HG03378 (cell line): ENCODE data around the gene SH3BP5L.

Experiments used
- ATAC-seq: cut with Tn5 transposase; IDR thresholded peaks from one replicate; pipeline ENCODE4 v1.9.1; 2021; ENCODE audit warnings: mild to moderate bottlenecking, moderate library complexity; ENCODE audit not compliant: unreplicated experiment

Gene SH3BP5L

DNA sequence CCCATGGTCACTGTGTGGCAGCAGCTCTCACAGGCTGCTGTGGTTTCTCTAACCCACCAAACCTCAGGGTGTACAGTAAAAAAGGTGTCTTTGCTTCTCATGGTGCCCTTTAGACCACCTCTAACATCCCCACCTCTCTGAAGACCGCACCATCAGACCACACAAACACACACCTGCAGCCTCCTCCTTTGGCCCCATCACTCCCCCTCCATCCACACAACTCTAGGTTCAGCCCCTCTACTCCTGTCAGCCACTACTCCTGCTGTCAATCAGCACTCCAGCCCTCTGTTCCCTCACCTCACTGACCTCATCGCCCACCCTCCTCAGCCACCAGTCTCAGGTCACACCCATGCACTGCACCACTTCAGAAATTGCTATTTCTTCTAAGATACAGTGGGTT lies 25.7 kb upstream of the SH3BP5L start:
- ATAC-seq: no peak

DNA sequence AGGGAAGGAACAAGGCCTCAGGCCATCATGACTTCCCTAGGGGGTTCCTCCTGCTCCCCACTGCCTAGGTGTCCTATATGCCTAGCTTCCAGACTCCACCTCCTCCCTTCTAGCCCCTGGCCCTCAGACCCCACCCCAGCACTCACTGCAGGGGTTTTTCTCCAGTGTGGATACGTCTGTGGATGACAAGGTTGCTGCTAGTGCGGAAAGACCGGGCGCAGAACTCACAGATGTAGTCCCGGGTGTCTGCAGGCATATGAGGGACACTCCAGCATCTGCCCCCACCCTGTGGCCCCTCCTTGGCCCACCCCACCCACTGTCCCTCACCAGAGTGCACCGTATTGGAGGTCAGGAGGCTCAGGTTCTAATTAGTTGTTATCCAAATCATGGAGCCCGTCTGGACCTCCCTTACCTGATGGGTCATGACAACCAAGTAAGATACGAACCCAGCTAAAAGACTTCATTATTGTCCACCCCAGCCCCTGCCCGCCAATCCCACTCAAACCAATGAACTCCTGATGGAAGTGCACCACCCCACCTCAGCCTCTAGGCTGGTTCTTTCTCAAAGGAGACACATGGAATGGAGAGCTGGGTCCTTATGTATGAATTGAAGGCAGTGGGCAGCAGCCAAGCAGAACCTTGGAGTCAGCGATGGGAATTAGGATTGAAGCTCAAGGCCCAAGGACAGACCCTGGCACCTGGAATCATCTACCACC lies 25.0 kb upstream of the SH3BP5L start:
- no peak for ATAC-seq

DNA sequence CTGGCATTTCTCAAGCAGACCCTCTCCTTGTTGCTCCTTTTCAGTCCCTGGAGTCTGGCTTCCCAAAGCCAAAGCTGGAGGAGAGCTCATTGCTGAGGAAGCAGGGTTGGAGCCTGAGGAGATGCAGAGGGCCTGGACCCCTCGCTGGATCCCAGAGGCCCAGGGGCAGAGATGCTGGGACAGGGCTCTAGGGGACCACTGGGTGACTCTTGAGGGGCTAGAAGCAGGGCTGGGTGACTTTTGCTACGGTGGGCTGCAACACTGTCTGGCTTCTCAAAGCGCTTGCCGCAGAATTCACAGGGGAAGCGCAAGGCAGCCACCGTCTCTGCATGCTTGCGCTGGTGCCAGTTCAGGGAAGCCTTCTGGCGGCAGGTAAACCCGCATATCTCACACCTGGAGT lies 24.4 kb upstream of the SH3BP5L start:
- no peak for ATAC-seq

DNA sequence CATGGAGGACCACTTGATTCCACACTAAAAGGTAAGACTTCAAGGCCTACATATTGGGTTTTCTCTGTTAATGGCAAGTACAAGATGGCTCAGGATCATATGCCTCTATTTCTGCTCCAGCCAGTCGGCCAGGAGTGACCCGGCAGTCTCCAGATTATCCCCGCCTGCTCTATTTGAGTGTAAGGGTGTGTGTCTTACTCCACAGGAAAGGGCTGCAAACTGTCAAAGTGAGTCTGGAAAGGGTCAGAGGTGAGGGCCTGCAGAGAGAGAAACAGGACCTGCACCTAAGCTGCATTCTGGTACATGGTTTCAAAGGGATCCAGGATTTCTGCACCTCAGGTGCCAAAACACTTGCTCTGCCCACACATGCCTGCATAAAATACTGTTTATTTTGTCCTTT lies 23.9 kb upstream of the SH3BP5L start:
- no peak for ATAC-seq

DNA sequence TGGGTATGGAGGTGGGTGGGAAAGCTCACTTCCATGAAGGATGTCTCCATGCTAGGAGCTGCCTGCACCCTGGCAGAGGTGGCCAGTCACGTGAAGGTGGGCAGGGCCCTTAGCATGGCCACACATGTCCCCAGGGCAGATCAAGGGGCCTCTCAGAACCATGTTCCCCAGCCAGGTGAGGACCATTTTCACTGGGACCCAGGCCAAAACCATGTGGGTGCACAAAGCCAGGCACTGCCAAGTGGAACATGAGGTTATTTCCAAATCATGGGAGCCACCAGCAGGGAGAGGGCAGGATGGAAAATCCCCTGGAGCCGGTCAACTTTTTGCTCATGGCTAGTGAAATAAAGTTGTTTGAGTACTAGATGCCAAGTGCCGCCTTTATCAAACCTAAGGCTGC lies 23.4 kb upstream of the SH3BP5L start:
- ATAC-seq: no peak

DNA sequence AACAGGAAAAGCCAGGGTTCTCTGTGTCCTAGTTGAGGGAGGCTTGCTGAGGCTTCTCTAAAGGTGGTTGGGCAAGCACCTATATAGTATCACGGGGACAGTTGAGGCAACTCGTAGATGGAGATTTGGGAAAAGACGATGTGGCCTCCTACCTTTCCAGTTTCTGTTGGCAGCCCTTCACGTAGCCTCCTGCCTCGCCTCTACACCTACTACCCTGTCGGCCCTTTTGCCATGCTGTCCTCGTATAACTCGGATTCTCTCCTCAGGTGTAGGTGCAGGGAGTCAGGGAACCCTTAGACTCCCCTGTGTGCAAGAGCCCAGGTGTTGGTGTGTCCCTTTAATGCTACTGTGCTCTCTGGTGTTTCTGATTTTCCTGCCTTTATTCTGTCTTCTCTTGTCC lies 22.9 kb upstream of the SH3BP5L start:
- ATAC-seq: no peak

DNA sequence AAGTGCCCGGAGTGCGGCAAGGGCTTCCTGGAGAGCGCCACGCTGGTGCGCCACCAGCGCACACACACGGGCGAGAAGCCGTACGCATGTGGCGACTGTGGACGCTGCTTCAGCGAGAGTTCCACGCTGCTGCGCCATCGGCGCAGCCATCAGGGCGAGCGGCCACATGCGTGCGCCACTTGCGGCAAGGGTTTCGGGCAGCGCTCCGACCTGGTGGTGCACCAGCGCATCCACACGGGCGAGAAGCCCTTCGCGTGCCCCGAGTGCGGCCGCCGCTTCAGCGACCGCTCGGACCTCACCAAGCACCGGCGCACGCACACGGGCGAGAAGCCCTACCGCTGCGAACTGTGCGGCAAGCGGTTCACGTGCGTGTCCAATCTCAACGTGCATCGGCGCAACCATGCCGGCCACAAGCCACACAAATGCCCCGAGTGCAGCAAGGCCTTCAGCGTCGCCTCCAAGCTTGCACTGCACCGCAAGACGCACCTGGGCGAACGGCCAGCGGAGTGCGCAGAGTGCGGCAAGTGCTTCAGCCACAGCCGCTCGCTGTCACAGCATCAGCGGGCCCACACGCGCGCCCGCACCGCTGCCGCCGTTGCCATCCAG lies 22.3 kb upstream of the SH3BP5L start:
- no peak for ATAC-seq

DNA sequence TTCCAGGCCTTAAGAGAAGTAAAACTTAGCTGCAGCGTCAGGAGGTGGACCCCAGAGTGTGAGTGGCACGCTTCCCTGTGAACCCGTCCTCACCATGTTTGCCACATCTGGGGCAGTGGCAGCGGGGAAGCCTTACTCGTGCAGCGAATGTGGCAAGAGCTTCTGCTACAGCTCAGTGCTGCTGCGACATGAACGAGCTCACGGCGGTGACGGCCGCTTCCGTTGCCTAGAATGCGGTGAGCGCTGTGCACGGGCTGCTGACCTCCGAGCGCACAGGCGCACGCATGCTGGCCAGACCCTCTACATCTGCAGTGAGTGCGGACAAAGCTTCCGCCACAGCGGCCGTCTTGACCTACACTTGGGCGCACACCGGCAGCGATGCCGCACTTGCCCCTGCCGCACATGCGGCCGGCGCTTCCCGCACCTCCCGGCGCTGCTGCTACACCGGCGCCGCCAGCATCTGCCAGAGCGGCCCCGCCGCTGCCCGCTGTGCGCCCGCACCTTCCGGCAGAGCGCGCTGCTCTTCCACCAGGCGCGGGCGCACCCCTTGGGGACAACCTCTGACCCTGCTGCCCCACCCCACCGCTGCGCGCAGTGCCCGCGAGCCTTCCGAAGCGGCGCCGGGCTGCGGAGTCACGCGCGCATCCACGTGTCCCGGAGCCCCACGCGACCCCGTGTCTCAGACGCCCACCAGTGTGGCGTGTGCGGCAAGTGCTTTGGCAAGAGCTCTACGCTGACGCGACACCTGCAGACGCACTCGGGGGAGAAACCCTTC lies 21.7 kb upstream of the SH3BP5L start:
- no peak for ATAC-seq

DNA sequence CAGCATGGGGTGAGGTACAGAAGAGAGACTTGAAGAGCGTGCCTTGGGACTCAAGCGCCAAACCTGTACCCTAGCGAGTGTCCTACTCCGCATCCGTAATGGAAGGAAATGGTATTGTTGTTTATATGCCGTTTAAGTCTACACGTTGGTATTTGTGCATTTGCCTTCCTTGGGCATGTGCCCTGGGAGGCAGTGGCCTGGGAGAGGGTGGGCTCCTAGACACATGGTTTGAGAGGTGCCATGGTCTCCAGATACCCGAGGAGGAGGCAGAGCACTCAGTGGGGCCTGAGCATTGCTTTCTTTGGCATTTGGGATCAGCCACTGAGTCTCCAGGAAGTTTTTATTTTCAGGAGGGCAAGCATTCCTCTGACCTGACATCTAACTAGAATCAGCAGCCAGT lies 18.8 kb upstream of the SH3BP5L start:
- ATAC-seq: no peak

DNA sequence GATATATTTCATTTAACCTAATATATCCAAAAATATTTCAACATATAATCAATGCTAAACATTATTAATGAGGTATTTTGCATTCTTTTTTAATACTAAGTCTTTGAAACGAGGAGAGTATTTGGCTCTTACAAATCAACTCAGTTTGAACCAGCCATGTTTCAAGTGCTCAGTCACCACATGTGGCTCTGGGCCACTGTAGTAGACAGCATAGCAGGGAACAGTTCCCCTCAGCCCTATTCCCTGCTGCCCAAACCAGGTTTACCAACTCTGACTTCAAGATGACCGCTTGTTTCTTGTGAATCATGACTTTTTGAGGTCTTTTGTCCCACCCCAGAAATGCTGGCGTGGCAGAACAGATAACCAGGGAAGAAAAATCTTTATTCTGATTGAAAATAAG lies 18.0 kb upstream of the SH3BP5L start:
- no peak for ATAC-seq

DNA sequence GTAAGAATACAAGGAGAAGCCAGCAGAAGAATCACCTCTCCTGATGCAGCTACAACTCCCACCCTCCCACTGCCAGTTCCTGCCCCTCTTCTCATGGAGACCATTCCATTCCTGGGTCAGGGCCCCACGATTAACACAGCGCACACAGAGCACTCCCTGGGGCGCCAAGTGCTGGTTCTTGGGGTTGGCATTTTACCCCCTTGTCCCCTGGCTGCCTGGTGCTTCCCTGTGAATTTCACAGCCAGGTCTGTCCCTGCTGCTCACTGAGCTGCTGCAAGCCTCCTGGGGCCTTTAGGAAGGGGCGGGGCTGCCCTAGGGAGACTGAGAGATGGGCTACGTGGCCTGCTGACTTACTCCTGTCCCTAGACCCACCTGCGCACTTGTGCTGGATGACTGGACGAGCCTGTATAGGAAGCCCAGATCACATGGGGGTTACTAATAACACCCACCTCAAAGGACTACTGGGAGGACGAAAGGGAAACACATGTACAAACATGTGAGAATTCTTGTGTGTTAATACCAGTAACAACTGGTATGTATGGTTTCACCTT lies 17.1 kb upstream of the SH3BP5L start:
- ATAC-seq: no peak

DNA sequence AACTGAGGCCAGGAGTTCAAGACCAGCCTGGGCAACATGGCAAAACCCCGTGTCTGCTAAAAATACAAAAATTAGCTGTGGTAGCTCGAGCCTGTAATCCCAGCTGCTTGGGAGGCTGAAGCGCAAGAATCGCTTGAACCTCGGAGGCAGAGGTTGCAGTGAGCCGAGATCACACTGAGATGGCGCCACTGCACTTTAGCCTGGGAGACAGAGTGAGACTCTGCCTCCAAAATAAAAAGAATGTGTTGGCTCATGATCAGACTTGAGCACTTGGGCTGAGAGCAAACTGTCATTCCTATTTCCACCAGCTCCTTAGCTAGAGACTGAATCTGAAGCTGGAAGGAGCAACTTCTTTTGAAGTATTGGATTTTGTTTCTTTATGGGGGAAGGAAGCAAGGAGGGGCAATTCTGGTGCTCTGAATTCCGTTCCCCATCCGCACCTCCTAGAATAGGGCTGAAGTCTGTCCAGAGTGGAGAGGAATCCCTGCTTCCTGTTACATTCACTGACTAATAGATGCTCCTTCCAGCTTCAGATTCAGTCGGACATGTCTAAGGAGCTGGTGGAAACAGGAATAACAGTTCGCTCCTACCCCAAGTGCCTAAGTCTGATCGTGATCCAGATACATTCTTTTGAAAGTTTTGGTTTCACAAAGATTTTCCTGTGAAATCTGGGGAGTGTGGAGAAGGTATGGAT lies 16.1 kb upstream of the SH3BP5L start:
- ATAC-seq: no peak

DNA sequence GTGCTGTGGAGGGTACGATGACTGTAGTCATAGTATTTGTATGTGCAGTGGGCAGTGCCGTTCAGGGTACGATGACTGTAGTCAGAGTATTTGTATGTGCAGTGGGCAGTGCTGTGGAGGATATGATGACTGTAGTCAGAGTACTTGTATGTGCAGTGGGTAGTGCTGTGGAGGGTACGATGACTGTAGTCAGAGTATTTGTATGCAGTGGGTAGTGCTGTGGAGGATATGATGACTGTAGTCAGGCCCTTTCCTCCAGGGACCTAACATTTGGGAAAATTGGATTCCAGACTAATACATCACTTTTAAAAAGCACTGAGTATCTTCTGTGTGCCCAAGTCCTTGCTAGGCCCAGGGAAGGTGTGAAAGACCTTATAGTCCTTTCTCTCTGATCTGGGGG lies 15.2 kb upstream of the SH3BP5L start:
- ATAC-seq: no peak

DNA sequence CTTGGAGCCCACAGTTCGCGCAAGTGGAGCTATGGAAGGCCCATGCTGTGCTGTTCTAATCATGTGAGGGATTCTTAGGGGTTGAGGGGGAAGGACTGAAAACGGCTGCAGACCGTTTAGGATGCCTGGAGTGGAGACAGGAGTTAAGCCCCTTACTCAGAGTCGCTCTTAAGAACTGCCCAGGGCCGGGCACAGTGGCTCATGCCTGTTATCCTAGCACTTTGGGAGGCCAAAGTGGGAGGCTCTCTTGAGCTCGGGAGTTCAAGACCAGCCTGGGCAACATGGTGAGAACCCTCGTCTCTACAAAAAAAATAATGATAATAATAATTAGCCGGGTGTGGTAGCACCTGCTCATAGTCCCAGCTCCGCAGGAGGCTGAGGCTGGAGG lies 13.4 kb upstream of the SH3BP5L start:
- ATAC-seq: no peak

DNA sequence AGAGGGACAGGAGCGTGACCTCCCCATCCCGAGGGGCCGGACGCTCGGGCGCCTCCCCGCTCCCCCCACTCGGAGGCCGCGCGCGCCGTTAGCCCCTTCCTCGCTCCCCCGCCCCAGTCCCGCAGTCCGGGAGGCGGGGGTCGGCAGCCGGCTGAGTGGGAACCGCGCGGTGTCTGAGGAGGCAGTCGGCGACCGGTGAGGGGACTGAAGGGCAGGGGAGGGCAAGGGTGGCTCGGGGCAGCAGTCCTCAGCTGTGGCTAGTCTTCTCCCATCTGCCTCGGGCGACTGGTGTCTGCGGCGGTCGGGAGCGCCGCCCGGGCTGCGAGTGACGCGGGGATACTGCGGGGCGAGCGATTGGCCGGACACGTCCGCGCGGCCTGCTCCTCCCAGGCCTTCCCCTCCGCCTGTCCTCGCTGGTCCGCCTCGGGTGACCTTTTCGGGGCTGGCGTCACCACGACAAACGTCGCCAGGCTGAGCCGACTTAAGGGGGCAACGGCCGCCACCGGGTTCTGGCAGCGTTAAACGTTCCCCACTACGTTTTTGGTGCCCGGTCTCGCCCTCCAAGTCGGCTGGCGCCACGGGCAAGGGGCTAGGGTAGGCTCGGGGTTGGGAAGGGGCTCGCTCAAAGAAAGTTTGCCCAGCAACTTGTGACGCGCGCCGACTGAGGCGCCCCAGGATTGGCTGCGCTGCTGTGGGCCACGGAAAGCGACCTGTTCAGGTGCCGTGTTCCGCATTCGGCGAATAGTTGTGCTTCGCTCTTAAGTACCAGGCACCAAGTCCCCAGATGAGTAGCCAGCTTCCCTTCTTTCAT lies 12.8 kb upstream of the SH3BP5L start:
- peak; percentile 62 for ATAC-seq

DNA sequence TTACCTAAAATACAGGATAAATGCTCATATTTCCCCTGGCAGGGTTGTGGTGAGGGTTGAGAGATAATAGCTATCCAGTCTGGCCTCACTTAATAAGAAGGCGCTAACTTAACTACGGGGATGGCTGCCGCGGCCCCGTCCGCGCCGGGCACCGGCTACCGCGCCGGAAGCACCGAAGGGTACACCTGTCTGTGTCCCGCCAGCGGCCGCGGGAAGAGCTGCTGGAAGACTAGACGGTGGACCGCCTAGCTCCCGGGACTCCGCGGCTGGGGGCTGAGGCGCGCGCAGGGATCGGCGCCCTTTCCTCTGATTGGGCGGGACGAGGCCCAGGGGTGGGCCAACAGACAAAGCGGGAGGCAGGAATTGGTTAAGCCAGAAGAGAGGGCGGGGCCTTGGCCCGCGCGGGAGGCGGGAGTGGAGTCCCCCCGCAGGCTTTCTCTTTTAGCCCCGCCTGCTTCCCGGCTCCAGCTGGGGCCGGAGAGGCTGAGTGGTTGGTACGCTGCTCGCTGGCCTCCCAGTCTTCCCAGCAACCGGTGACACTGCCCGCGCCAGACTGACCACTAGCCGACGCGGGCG lies 12.2 kb upstream of the SH3BP5L start, which contains the start of gene ZNF672:
ZNF672 (plus strand) TSS at position 444 of the 576 bp plus-strand sequence. CDS start 9,051 bp downstream, outside the sequence.
- ATAC-seq: peak; percentile 82

DNA sequence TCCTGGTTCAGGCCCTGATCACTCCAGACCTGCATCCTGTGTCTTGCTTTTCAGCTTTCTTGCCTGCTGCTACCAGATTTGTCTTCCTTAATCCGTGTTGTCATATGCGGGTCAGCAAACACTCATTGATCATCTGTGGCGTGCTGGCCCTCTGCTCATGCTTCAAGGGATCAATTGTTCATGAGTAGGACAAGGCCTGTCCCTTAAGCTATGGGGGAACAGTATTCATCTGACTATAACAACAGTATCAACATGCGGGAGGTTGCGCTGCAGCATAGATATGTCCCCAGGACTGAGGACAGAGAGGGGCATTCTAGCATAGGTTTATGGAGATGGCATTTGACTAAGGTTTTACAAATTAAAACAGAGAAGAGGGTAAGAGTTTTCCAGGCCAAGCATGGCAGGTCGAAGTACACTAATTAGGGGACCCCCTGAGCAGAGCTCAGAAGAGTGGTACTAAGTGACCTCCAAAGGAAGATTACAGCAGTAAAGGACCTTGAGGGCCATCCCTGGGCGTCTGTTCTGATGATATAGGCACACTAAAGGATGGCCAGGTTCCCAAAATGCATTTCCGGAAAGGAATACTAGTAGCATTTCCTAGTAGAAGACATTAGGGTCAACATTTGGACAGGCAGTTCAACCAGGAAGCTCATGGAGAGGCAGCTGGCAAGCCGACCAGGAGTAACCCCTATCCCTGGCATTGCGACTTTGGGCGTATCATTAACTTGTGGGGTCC lies 11.5 kb upstream of the SH3BP5L start:
- no peak for ATAC-seq

DNA sequence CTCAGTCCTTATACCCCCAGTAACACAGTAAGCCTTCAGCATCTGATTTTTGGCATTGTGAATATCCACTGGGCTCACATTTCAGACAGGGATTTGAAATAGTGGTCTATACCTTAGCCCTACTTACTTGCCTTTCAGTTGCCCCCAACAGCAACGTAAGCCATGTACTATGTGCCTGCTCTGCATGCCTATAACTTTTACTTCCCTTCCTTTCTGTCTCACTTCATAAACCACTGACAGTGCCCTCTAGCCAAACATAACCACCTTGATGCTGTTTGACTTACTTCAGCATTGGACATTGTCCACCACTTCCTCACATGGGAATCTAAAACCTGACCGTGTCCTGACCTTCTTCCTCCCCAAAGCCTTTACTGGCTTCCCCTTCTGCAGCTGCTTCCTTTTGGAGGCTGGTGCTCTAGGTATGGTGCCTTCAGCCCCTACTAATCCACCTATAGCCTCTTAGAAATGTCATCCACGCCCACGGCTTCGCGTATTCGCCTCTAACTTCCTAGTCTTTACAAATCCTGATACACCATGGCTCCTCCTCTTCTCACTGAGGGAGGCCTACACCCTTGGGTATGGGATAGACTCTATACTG lies 8.7 kb upstream of the SH3BP5L start:
- no peak for ATAC-seq

DNA sequence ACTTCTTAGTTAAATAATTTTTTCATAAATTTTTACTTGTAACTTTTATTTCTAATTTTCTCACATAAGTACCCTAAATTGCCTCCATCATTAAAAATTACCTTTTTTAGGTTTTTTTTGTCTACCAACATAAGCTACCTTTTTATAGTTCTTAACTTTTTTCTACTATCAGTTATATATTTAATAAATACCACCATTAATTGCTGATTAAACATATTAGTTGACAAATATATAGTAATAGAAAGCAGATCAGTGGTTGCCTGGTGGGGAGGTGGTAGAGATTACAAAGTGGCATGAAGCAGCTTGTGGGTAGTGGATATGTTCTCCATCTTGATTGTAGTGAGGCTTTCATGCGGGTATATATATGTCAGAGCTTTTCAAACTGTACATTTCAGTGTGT lies 6.1 kb upstream of the SH3BP5L start:
- no peak for ATAC-seq
